ENCODE measurements around the gene CHAMP1.

Gene CHAMP1

GRCh38 chr13:114279146-114279545, 35.2 kb upstream of the CHAMP1 start:
- no peak for TF ChIP-seq TAF1 (IDR thresholded peaks at IDR 0.05; ENCODE audit: borderline replicate concordance, insufficient read depth, low read length)
- no peak for TF ChIP-seq SIN3A (IDR thresholded peaks at IDR 0.05; ENCODE audit: borderline replicate concordance, insufficient read depth, low read length)
- TF ChIP-seq POLR2AphosphoS5 (IDR thresholded peaks at IDR 0.05; ENCODE audit: low read depth, low read length), result no peak
- no peak for TF ChIP-seq REST (IDR thresholded peaks at IDR 0.05; ENCODE audit: insufficient read depth in 1 of 2, low read depth in 2 of 2, low read length in 2 of 2)
- no peak for TF ChIP-seq FOXP2 (optimal IDR thresholded peaks at IDR 0.05; ENCODE audit: borderline replicate concordance, extremely low read depth, extremely low read length, insufficient read depth)

DNA sequence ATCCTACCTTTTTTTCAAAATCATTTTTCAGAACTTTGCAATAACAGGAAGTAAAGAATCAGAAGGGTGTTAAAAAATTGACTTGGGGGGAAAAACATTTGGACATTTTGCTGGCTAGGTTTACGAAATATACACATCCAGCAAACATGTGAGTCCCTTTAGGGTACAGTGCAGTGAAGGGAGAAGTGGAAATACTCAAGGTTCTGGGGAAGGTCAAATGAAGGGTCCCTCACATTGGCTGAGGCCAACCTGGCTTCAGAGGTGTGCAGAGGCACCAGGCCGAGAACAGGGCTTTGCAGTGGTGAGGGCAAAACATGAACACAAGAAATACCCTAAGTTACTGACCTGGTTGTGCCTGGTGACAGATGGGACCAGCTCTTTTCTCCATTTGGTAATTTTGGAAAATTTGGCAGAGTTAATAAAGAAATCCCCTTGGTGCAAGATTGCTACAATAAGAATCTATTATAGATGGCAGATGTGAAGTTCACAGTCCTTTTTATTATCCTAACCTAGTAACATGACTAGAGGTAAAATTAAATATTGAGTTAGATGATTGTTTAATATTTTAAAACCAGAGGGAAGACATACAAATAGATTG, 34.4 kb upstream of the CHAMP1 start:
- TF ChIP-seq SIN3A (IDR thresholded peaks at IDR 0.05; ENCODE audit: borderline replicate concordance, insufficient read depth, low read length) (no peak), TAF1 (IDR thresholded peaks at IDR 0.05; ENCODE audit: borderline replicate concordance, insufficient read depth, low read length) (no peak), FOXP2 (optimal IDR thresholded peaks at IDR 0.05; ENCODE audit: borderline replicate concordance, extremely low read depth, extremely low read length, insufficient read depth) (no peak), REST (IDR thresholded peaks at IDR 0.05; ENCODE audit: insufficient read depth in 1 of 2, low read depth in 2 of 2, low read length in 2 of 2) (no peak), POLR2AphosphoS5 (IDR thresholded peaks at IDR 0.05; ENCODE audit: low read depth, low read length) (no peak)

GRCh38 chr13:114281351-114282040, 32.8 kb upstream of the CHAMP1 start, which contains the start of gene UPF3A:
Gene UPF3A, plus strand, starts transcription at chr13:114281601. Its CDS starts 39 bp downstream, at chr13:114281640.
- peak; percentile 7 for TF ChIP-seq FOXP2 (optimal IDR thresholded peaks at IDR 0.05; ENCODE audit: borderline replicate concordance, extremely low read depth, extremely low read length, insufficient read depth)
- TF ChIP-seq TAF1 (IDR thresholded peaks at IDR 0.05; ENCODE audit: borderline replicate concordance, insufficient read depth, low read length), result 0 out of 2 replicates have a peak, but pooled peaks have one; percentile 10
- peak; percentile 17; the same call in 1 of the 2 replicates for TF ChIP-seq SIN3A (IDR thresholded peaks at IDR 0.05; ENCODE audit: borderline replicate concordance, insufficient read depth, low read length)
- no peak for TF ChIP-seq REST (IDR thresholded peaks at IDR 0.05; ENCODE audit: insufficient read depth in 1 of 2, low read depth in 2 of 2, low read length in 2 of 2)
- peak; percentile 76 for TF ChIP-seq POLR2AphosphoS5 (IDR thresholded peaks at IDR 0.05; ENCODE audit: low read depth, low read length)

DNA sequence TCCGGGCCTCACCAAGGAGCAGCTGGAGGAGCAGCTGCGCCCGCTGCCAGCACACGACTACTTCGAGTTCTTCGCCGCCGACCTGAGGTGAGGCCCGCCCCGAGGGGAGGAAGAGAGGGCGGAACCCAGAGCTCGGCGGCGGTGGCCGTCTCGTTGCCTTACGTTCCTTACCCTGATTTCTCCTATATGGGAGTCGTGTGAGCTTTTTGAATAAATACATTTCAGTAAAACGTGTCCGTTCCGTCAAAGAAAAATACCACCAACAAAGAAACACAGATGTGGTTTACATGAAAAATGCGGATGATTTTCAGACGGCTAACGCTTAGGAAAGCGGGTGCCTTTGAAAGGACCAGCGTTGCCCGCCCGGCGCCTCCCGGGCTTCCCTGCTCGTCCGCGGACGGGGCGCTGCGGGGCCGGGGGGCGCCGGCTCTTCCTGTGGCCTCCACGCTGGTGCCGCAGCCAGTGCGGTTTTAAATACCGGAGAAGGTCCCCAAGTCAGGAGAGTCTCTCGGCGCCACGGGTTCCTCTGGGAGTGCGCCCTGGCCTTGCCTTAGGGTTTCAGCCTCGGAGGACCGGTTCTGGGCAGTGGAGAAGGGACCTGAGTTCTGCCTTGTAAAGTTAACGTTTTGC, 32.1 kb upstream of the CHAMP1 start:
- TF ChIP-seq REST (IDR thresholded peaks at IDR 0.05; ENCODE audit: insufficient read depth in 1 of 2, low read depth in 2 of 2, low read length in 2 of 2) (no peak), FOXP2 (optimal IDR thresholded peaks at IDR 0.05; ENCODE audit: borderline replicate concordance, extremely low read depth, extremely low read length, insufficient read depth) (peak; percentile 1)
